Psoas muscle (tissue), 8 donors: ENCODE results near the gene HDAC8. TPM values are rescaled to one million over a fixed set of nuclear protein-coding genes. Genes with fewer than 3 reads are reported as not detected.

Experiments
- ATAC-seq, 4 donors: fragments of 200-7000 bp; cut with Tn5 transposase; one replicate each; pipeline ENCODE4 v1.9.1; 2020; ENCODE audit warnings: moderate library complexity in 3 of 4, mild to moderate bottlenecking in 2 of 4
- DNase-seq, 2 donors: peaks; one replicate each; pipeline ENCODE4 v3.0.0-alpha.2; 2020
- H3K27ac ChIP-seq: fragments of 200-600 bp; one replicate; pipeline ENCODE4 v1.8.0; 2022
- H3K27me3 ChIP-seq, 3 donors: fragments of 200-600 bp in 1 of 3; one replicate each; pipeline versions ENCODE4 v1.6.1 to v1.8.0; 2013 to 2022; ENCODE audit warnings: low read length in 2 of 3, mild to moderate bottlenecking in 2 of 3, moderate library complexity in 1 of 3; ENCODE audit not compliant: insufficient read depth in 3 of 3
- H3K36me3 ChIP-seq, 2 donors: fragments of 200-600 bp in 1 of 2; one replicate each; pipeline versions ENCODE4 v1.6.1 to v1.8.0; 2013 to 2022; ENCODE audit warnings: low read depth in 1 of 2, mild to moderate bottlenecking in 1 of 2, moderate library complexity in 1 of 2; ENCODE audit not compliant: insufficient read depth in 1 of 2
- H3K4me1 ChIP-seq: fragments of 200-600 bp; one replicate; pipeline ENCODE4 v1.8.0; 2022
- H3K4me3 ChIP-seq: fragments of 200-600 bp; one replicate; pipeline ENCODE4 v1.8.0; 2022; ENCODE audit warnings: mild to moderate bottlenecking
- H3K9me3 ChIP-seq: fragments of 200-600 bp; one replicate; pipeline ENCODE4 v1.8.0; 2022
- CTCF ChIP-seq: fragments of 200-600 bp; IDR thresholded peaks from one replicate; pipeline ENCODE4 v1.8.0; 2022; ENCODE audit warnings: antibody characterized with exemption
- WGBS, 3 donors: extraction: QIAGEN DNeasy Blood & Tissue Kit; methylation state at CpG; one replicate each; pipeline versions ENCODE4 v1.1.6 to v1.1.7; 2013; 5-methylcytosine and 5-hydroxymethylcytosine counted together
- intact Hi-C, 2 donors: fragments of 100-400 bp; cut with DNase I; formaldehyde crosslinking; loops; one replicate each; pipeline versions ENCODE4 v1.11.0 to v1.14.2; 2022
- polyA plus RNA-seq, 3 donors: library from polyadenylated mRNA; stranded (reverse); fragments of 200-250 nt; gene quantifications; one replicate each; pipeline ENCODE4 v1.2.3, GENCODE V29; 2013
- total RNA-seq, 4 donors: library from RNA; stranded (reverse); fragmentation: NEBNext Ultra II Directional in 2 of 4; extraction: Animal tissue kit (Norgen Biotek cat#: 25700) in 2 of 4; gene quantifications; one replicate each; pipeline versions ENCODE4 v1.2.1 to v1.2.4, GENCODE V29; 2021 to 2023
- donor health status: healthy with polysubstance abuse.
- donor health status: DM: no; HTN: no; CAD: no; lungs with moderate emphysema.
- donor health status: Bipolar disorder and iron deficiency.
- donor health status: healthy.
- donor health status: DM: yes; HTN: yes; CAD: no.
- donor health status: DM: no; HTN: no; CAD: no.
- donor health status: DM: no; HTN: no; CAD: no.
- donor health status: DM: yes; HTN: yes; CAD: no.

HDAC8 gene
- total and polyA plus RNA-seq, 7 donors = 5.8 to 17.5 (median 10.8) TPM

DNA sequence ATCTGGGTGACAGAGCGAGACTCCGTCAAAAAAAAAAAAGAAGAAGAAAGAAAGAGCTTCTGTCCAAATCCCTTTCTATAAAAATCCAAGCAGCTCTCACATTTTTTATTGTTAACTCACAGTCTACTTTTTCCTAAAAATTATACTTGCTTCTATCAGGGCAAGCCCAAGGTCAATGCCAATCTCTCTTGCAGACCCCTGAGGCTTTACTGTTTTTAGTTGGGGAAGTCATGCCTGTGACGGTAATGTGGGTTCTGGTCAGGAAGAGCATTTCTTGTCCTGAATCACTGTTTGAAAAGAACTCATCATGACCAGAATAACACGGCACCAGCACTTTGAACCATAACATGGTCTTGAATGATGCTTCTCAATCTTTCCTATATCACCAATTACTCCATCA, 212.3 kb downstream of the HDAC8 start:
- 87 to 100% (median 94%) methylated on average over 2 to 4 of the region's 4 CpGs for WGBS, 3 donors
- Histone ChIP-seq H3K4me1 (no peaks in the 10 kb centered on the region), H3K27ac (no peak overlapping the region), H3K27me3 (peaks cover 0 to 7% (median 0%) of the 10 kb centered on the region in 3 donors), H3K36me3 (no peaks in the 10 kb centered on the region), H3K9me3 (no peaks in the 10 kb centered on the region), H3K4me3 (no peak overlapping the region)
- ATAC-seq (no peak), DNase-seq (no peak)
- intact Hi-C loops = no loop called here
- no peak for TF ChIP-seq CTCF

- intact Hi-C loops = no loop called here
- Histone ChIP-seq H3K27me3 (peaks cover 0 to 7% (median 0%) of the 10 kb centered on the region in 3 donors), H3K4me1 (no peaks in the 10 kb centered on the region), H3K36me3 (no peaks in the 10 kb centered on the region), H3K27ac (no peak overlapping the region), H3K9me3 (no peaks in the 10 kb centered on the region), H3K4me3 (no peak overlapping the region)
- no peak for TF ChIP-seq CTCF
- WGBS, 3 donors = 75 to 94% (median 92%) methylated on average over 4 of the region's 4 CpGs
- ATAC-seq (no peak), DNase-seq (no peak)
Measured at GRCh38 chrX:72358313-72358712, 214.3 kb downstream of the HDAC8 start.

DNA sequence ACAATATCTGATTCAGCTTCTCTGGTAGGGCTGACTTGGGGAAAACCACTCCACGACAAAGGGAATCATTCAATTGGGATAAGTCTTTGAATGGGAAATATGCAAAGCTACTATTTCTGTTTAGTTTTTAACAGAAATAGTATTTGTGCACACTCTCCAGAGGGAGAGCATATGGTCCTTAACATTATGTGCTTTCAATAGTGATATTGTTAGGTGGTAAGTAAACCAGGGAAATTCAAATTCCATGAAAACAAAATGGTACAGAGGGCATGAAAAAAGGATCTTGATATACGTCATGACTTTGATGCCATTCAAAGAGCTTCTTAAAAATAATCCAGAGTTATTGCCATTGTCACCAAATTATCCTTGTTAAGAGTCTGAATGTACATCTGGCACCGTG, 219.9 kb downstream of the HDAC8 start:
- no peak for TF ChIP-seq CTCF
- ATAC-seq (no peak), DNase-seq (no peak)
- intact Hi-C loops = no loop called here
- Histone ChIP-seq H3K27me3 (peaks cover 0 to 16% (median 0%) of the 10 kb centered on the region in 3 donors), H3K4me3 (no peak overlapping the region), H3K36me3 (no peaks in the 10 kb centered on the region), H3K9me3 (no peaks in the 10 kb centered on the region), H3K27ac (no peak overlapping the region), H3K4me1 (no peaks in the 10 kb centered on the region)
- WGBS, 3 donors = 65 to 88% (median 87%) methylated on average over 3 of the region's 3 CpGs

GRCh38 chrX:72351606-72352334, 220.9 kb downstream of the HDAC8 start:
- Histone ChIP-seq H3K9me3 (no peaks in the 10 kb centered on the region), H3K4me3 (no peak overlapping the region), H3K4me1 (no peaks in the 10 kb centered on the region), H3K27me3 (peaks cover 0 to 16% (median 0%) of the 10 kb centered on the region in 3 donors), H3K36me3 (no peaks in the 10 kb centered on the region), H3K27ac (no peak overlapping the region)
- TF ChIP-seq CTCF = no peak
- DNase-seq = peak in 1 of 2 donors; percentile 16
- intact Hi-C loops = no loop called here
- ATAC-seq = no peak
- WGBS, 3 donors = 35 to 71% (median 63%) methylated on average over 8 of the region's 8 CpGs

GRCh38 chrX:72349190-72349589, 223.5 kb downstream of the HDAC8 start:
- intact Hi-C loops = no loop called here
- WGBS, 3 donors = 66 to 83% (median 69%) methylated on average over 3 of the region's 3 CpGs
- Histone ChIP-seq H3K27ac (no peak overlapping the region), H3K9me3 (no peaks in the 10 kb centered on the region), H3K27me3 (peaks cover 0 to 15% (median 0%) of the 10 kb centered on the region in 3 donors), H3K4me3 (no peak overlapping the region), H3K36me3 (no peaks in the 10 kb centered on the region), H3K4me1 (no peaks in the 10 kb centered on the region)
- ATAC-seq (no peak), DNase-seq (no peak)
- TF ChIP-seq CTCF = no peak
